Endodermal cell (in vitro differentiated cells): Measurements from ENCODE around the gene INSC. TPM values are rescaled to one million over a fixed set of nuclear protein-coding genes. Genes with fewer than 3 reads are reported as not detected.

ENCODE experiments used
- DNase-seq: peaks from one replicate; pipeline ENCODE4 v3.0.0-alpha.2; 2017
- H3K27ac ChIP-seq: 2 replicates; pipeline ENCODE4 v1.5.1; 2013; ENCODE audit warnings: mild to moderate bottlenecking, low read depth, low read length, moderate library complexity
- H3K27me3 ChIP-seq: 2 replicates; pipeline ENCODE4 v1.6.1; 2013; ENCODE audit warnings: mild to moderate bottlenecking, low read length, moderate library complexity; ENCODE audit not compliant: insufficient read depth, control insufficient read depth, poor library complexity, severe bottlenecking
- H3K36me3 ChIP-seq: 2 replicates; pipeline ENCODE4 v1.7.0; 2013; ENCODE audit warnings: mild to moderate bottlenecking, low read length, moderate library complexity; ENCODE audit not compliant: control insufficient read depth, insufficient read depth
- H3K4me1 ChIP-seq: one replicate; pipeline ENCODE4 v1.7.0; 2013; ENCODE audit warnings: low read length; ENCODE audit not compliant: control insufficient read depth, insufficient read depth
- H3K4me3 ChIP-seq: 2 replicates; pipeline ENCODE4 v1.5.1; 2013; ENCODE audit warnings: mild to moderate bottlenecking, low read length, moderate library complexity
- H3K9ac ChIP-seq: 2 replicates; pipeline ENCODE4 v1.6.1; 2013; ENCODE audit warnings: mild to moderate bottlenecking, low read length, moderate library complexity; ENCODE audit not compliant: poor library complexity, severe bottlenecking; ENCODE audit errors: extremely low read depth
- H3K9me3 ChIP-seq: 2 replicates; pipeline ENCODE4 v1.6.1; 2013; ENCODE audit warnings: mild to moderate bottlenecking, low read length, moderate library complexity; ENCODE audit not compliant: control insufficient read depth
- H3K27ac Mint-ChIP-seq: 2 replicates; pipeline ENCODE4 v1.8.0; 2020; ENCODE audit warnings: mixed read lengths
- H3K27me3 Mint-ChIP-seq: 2 replicates; pipeline ENCODE4 v1.8.0; 2021; ENCODE audit warnings: mild to moderate bottlenecking, mixed read lengths; ENCODE audit not compliant: insufficient read depth
- H3K36me3 Mint-ChIP-seq: 2 replicates; pipeline ENCODE4 v1.8.0; 2020; ENCODE audit warnings: low read depth, mixed read lengths
- H3K4me1 Mint-ChIP-seq: 2 replicates; pipeline ENCODE4 v1.8.0; 2020; ENCODE audit warnings: mixed read lengths
- H3K4me3 Mint-ChIP-seq: 2 replicates; pipeline ENCODE4 v1.8.0; 2020; ENCODE audit warnings: mild to moderate bottlenecking, moderate library complexity, mixed read lengths
- H3K9me3 Mint-ChIP-seq: 2 replicates; pipeline ENCODE4 v1.8.0; 2020; ENCODE audit warnings: mild to moderate bottlenecking, mixed read lengths
- CTCF ChIP-seq: fragments of 200-600 bp; sonication (generic); conservative IDR thresholded peaks from 2 replicates; pipeline ENCODE4 v1.5.0; 2021; ENCODE audit warnings: antibody characterized with exemption, mild to moderate bottlenecking
- WGBS, 2 experiments: methylation state at CpG; one replicate each; pipeline versions ENCODE4 v1.1.5 to v1.1.7; 2013; ENCODE audit warnings: missing lambda C conversion rate in 2 of 2, mixed read lengths in 1 of 2; ENCODE audit not compliant: insufficient coverage in 1 of 2, insufficient read length in 1 of 2; 5-methylcytosine and 5-hydroxymethylcytosine counted together
- total RNA-seq, 2 donors: library from RNA; stranded (reverse); fragmentation: NEBNext Ultra II Directional in 1 of 2; extraction: Animal tissue kit (Norgen Biotek cat#: 25700) in 1 of 2; gene quantifications; 2 replicates in 1 of 2; 3 replicates in 1 of 2; pipeline ENCODE4 v1.2.1, GENCODE V29; 2021

INSC gene
- total RNA-seq, 2 donors from 2014 or later = not detected

- no peak overlapping the region for H3K4me3 ChIP-seq
- H3K36me3 ChIP-seq = no peaks in the 10 kb centered on the region
- no peaks in the 10 kb centered on the region for H3K9me3 Mint-ChIP-seq
- H3K27ac ChIP-seq = no peak overlapping the region
- TF ChIP-seq CTCF = no peak
- no peak for DNase-seq
- WGBS, 2 experiments = 84 to 86% methylated on average over 7 to 8 of the region's 8 CpGs
- H3K9me3 ChIP-seq = no peaks in the 10 kb centered on the region
- H3K27me3 Mint-ChIP-seq = peaks cover under 1% of the 10 kb centered on the region
- H3K36me3 Mint-ChIP-seq = no peaks in the 10 kb centered on the region
- no peak overlapping the region for H3K4me3 Mint-ChIP-seq
- H3K27me3 ChIP-seq = peaks cover 5% of the 10 kb centered on the region
- peaks cover 3% of the 10 kb centered on the region for H3K4me1 Mint-ChIP-seq
- H3K4me1 ChIP-seq = no peaks in the 10 kb centered on the region
- H3K27ac Mint-ChIP-seq = no peak overlapping the region
- H3K9ac ChIP-seq = no peak overlapping the region
Measured at GRCh38 chr11:15228331-15228849, 113.7 kb downstream of the INSC start.

GRCh38 chr11:15229069-15229468, 114.3 kb downstream of the INSC start:
- no peak for TF ChIP-seq CTCF
- WGBS, 2 experiments = 40 to 55% methylated on average over 1 to 2 of the region's 2 CpGs
- Mint-ChIP-seq H3K27me3 (no peaks in the 10 kb centered on the region), H3K4me1 (peaks cover 9% of the 10 kb centered on the region), H3K27ac (no peak overlapping the region), H3K9me3 (no peaks in the 10 kb centered on the region), H3K36me3 (no peaks in the 10 kb centered on the region), H3K4me3 (no peak overlapping the region)
- Histone ChIP-seq H3K27me3 (peaks cover 5% of the 10 kb centered on the region), H3K4me1 (no peaks in the 10 kb centered on the region), H3K9ac (no peak overlapping the region), H3K27ac (no peak overlapping the region), H3K4me3 (no peak overlapping the region), H3K9me3 (no peaks in the 10 kb centered on the region), H3K36me3 (no peaks in the 10 kb centered on the region)
- DNase-seq = no peak

GRCh38 chr11:15232496-15232895, 117.8 kb downstream of the INSC start:
- no peak overlapping the region for H3K9ac ChIP-seq
- no peaks in the 10 kb centered on the region for H3K27me3 Mint-ChIP-seq
- WGBS, 2 experiments = 91 to 96% methylated on average over 4 of the region's 4 CpGs
- peaks cover 25% of the 10 kb centered on the region for H3K4me1 Mint-ChIP-seq
- no peaks in the 10 kb centered on the region for H3K9me3 ChIP-seq
- H3K27me3 ChIP-seq = peaks cover 2% of the 10 kb centered on the region
- H3K4me3 Mint-ChIP-seq = no peak overlapping the region
- peaks cover 5% of the 10 kb centered on the region for H3K4me1 ChIP-seq
- no peak overlapping the region for H3K4me3 ChIP-seq
- no peak overlapping the region for H3K27ac ChIP-seq
- no peak for DNase-seq
- H3K9me3 Mint-ChIP-seq = no peaks in the 10 kb centered on the region
- H3K36me3 ChIP-seq = no peaks in the 10 kb centered on the region
- no peaks in the 10 kb centered on the region for H3K36me3 Mint-ChIP-seq
- H3K27ac Mint-ChIP-seq = no peak overlapping the region
- TF ChIP-seq CTCF = no peak
